Measurements from ENCODE around the gene KITLG. TPM values are rescaled to one million over a fixed set of nuclear protein-coding genes. Genes with fewer than 3 reads are reported as not detected.

The KITLG gene
- total RNA-seq, 1 experiment from 2014 or later = 11.7 TPM

GRCh38 chr12:88520436-88520820, 59.8 kb downstream of the KITLG start:
- Histone ChIP-seq H3T11ph (ENCODE audit: low read length) (no peak overlapping the region), H3K27ac (ENCODE audit: insufficient read length, low read depth, low read length) (no peak overlapping the region), H3K18ac (ENCODE audit: insufficient read length, low read depth, low read length) (no peak overlapping the region), H3K4ac (ENCODE audit: low read depth, low read length) (no peak overlapping the region), H2BK15ac (ENCODE audit: low read depth, low read length) (no peak overlapping the region), H3K27me3 (ENCODE audit: insufficient read depth, low read length) (no peaks in the 10 kb centered on the region), H3K23ac (ENCODE audit: insufficient read length, low read depth, low read length) (no peak overlapping the region), H3K9me3 (ENCODE audit: control insufficient read depth, low read depth, low read length) (no peaks in the 10 kb centered on the region), H4K91ac (ENCODE audit: insufficient read length, low read depth, low read length) (no peak overlapping the region), H3K79me1 (ENCODE audit: insufficient read depth, low read depth, low read length, poor library complexity, severe bottlenecking) (no peaks in the 10 kb centered on the region), H3K79me2 (ENCODE audit: insufficient read depth, low read length) (no peaks in the 10 kb centered on the region), H2BK20ac (ENCODE audit: low read depth, low read length, poor library complexity, severe bottlenecking) (no peak overlapping the region), H3K9ac (ENCODE audit: extremely low read depth, insufficient read length, low read length) (no peak overlapping the region), H2AFZ (ENCODE audit: low read length) (no peak overlapping the region), H3K23me2 (ENCODE audit: insufficient read length, low read depth, low read length, poor library complexity, severe bottlenecking) (no peaks in the 10 kb centered on the region), H2BK120ac (ENCODE audit: low read depth, low read length, poor library complexity, severe bottlenecking) (no peak overlapping the region), H3K56ac (ENCODE audit: insufficient read length, low read depth, low read length) (no peak overlapping the region), H2BK5ac (ENCODE audit: insufficient read length, low read length) (no peak overlapping the region), H4K20me1 (ENCODE audit: control insufficient read depth, insufficient read depth, insufficient read length) (no peaks in the 10 kb centered on the region), H2AK5ac (ENCODE audit: insufficient read length, low read length) (no peak overlapping the region), H3K4me2 (ENCODE audit: insufficient read depth, insufficient read length, low read length) (no peak overlapping the region), H3K14ac (ENCODE audit: insufficient read depth, low read length) (no peak overlapping the region), H4K5ac (ENCODE audit: insufficient read length, low read depth, low read length) (no peak overlapping the region), H3K4me1 (ENCODE audit: insufficient read depth, low read length) (no peaks in the 10 kb centered on the region), H4K8ac (replicated peaks; ENCODE audit: insufficient read length, low read depth, low read length) (no peak overlapping the region), H2BK12ac (ENCODE audit: insufficient read length, low read depth, low read length) (no peak overlapping the region)
- H3K27ac Mint-ChIP-seq = no peak overlapping the region
- no peak overlapping the region for H3K4me3 Mint-ChIP-seq
- H3K27me3 Mint-ChIP-seq (ENCODE audit: low read depth) = no peaks in the 10 kb centered on the region
- H3K4me1 Mint-ChIP-seq = peaks cover 0 to 3% of the 10 kb centered on the region in 2 experiments; a peak in 2 of 4 replicates
- no CpG with 5 or more reads among the region's 2 CpGs for WGBS (ENCODE audit: extremely low coverage, insufficient read length, low lambda C conversion rate)
- H3K9me3 Mint-ChIP-seq = no peaks in the 10 kb centered on the region
- no peak for TF ChIP-seq CTCF (conservative IDR thresholded peaks at IDR 0.05)
- peaks cover 0 to 6% (median 0%) of the 10 kb centered on the region in 3 experiments; a peak in 2 of 7 replicates for H3K36me3 Mint-ChIP-seq (ENCODE audit: insufficient read depth in 1 of 3, low read depth in 3 of 3)
- DNase-seq = no peak

All from H9 (cell line).